HG03097 (cell line): ENCODE data around the gene KDM5B.
A peak's percentile ranks its signal among the peaks of the same experiment; 100 is the strongest.
"Not testable (repeated sequence)": the region's sequence is repeated elsewhere in the genome, so short reads cannot be mapped to it uniquely, and the experiment has no call there.

Experiments used
- ATAC-seq: cut with Tn5 transposase; IDR thresholded peaks from one replicate; pipeline ENCODE4 v1.9.1; 2021; ENCODE audit not compliant: unreplicated experiment, low FRiP score

KDM5B gene

DNA sequence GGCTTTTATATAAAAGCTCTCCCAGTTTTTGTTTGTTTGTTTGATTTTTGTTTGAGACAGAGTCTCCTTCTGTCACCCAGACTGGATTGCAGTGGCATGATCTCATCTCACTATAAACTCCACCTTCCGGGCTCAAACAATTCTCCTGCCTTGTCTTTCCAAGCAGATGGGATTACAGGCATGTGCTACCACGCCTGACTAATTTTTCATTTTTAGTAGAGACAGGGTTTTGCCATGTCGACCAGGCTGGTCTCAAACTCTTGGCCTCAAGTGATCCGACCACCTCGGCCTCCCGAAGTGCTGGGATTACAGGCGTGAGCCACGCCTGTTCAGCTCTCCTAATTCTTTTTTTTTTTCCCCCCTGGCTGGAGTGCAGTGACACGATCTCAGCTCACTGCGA lies 6.9 kb upstream of the KDM5B start:
- no peak for ATAC-seq

- no peak for ATAC-seq
These were observed 4.2 kb upstream of the KDM5B start for GRCh38 chr1:202812176-202813026.

- no peak for ATAC-seq
These were observed 3.3 kb upstream of the KDM5B start for GRCh38 chr1:202811296-202812175.

GRCh38 chr1:202810615-202811295 lies 2.5 kb upstream of the KDM5B start, which contains the start of gene PCAT6:
PCAT6 (plus strand) TSS chr1:202810954.
- ATAC-seq = peak; percentile 55

- no peak for ATAC-seq
These were observed 2.0 kb upstream of the KDM5B start for GRCh38 chr1:202810193-202810614.

GRCh38 chr1:202809597-202810159 lies 1.5 kb upstream of the KDM5B start:
- ATAC-seq = no peak

- no peak for ATAC-seq
These were observed 733 bp downstream of the KDM5B start for GRCh38 chr1:202807451-202807925.

DNA sequence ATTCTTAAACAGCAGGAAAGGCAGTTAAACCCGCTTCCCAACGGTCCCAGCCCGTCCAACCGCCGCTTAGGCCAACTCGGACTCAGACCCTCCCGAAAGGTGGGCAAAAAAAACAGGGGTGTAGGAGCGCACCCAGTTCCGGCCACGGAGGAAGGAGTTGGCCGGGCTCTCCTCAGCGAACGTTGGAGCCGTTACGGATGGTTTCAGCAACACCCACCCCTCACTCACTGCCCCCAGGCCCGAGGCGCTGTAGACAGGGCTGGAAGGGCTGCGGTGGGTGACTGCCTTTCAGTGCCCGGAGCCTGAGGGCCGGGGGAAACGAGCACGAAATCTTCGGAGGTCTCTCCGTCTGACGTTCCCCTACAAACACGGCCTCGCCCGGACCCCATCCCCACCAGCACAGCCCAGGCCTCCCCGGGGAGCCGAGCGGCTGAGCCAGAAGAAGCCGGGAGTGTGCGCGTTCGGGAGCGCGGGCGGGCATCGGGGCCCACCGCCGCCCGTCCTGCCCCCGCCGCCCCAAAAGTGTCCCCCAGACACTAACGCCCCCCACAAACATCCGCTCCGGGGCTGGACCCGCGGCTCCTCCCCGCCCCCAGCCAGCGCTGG lies 1.3 kb downstream of the KDM5B start:
- ATAC-seq = no peak

GRCh38 chr1:202805886-202806844 lies 2.1 kb downstream of the KDM5B start:
- no peak for ATAC-seq

DNA sequence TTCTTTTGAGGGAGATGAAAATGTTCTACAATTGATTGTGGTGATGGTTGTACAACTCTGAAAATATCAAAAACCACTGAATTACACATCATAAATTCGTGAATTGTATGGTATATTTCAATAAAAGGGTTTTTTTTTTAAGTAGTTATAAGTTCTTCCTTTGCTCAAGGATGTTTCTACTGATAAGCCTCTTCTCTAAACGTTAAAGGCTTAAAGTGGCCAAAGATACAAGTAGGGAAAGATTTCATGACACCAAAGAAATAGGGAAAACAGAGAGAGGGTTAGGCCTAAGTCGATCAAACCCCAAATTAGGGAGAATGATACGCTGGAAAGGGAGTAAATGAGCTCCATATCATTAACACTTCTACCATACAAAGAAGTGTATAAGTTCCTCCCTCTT lies 4.1 kb downstream of the KDM5B start:
- no peak for ATAC-seq

DNA sequence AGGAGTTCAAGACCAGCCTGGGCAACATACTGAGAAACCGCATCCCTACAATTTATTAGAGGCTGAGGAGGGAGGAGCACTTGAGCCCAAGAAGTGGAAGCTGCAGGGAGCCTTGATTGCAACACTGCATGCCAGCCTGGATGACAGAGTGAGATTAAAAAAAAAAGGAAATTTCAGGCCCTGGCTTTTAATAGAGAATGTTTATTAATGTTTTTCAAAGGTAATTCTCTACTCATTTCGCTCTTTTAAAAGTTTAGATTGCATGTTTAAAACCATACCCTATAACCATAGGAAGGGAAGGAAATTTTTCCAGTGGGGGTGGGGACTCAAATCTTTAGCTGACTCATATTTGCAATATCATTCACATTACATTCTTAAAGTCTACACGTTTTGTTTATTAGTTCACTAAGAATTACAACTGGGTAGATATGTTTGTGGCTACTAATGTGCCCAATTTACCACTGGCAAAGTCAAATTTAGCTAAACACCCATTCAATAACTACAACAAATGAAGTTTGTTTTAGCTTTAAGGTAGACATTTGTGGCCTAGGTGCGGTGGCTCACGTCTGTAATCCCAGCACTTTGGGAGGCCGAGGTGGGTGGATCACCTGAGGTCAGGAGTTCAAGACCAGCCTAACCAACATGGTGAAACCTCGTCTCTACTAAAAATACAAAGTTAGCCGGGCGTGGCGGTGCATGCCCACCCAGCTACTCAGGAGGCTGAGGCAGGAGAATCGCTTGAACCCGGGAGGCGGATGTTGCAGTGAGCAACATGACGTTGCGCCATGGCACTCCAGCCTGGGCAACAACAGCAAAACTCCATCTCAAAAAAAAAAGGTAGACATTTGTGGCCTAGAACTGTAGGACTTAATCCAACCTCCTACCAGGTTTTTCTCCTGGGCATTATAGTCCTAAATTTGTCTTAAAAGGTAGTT lies 5.0 kb downstream of the KDM5B start:
- ATAC-seq = no peak

GRCh38 chr1:202802034-202802433 lies 6.2 kb downstream of the KDM5B start:
- no peak for ATAC-seq

DNA sequence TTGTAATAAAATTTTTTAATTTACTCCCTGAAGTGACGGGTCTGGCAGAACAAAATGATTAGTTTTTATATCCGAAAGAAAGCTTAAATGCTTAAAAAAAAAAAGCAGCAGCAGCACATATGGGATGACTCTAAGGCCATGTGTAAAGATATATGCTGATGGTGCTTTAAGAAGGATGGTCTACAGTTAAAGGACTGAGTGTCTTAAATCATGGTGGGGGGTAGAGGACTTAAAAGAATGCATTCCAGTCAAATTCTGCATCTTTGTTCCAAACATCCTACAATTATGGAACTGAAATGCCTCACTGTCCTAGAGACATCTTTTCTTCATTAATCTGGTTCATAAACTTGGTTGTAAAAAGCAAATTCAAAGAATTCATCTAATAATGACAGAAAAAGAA lies 7.0 kb downstream of the KDM5B start:
- no peak for ATAC-seq

GRCh38 chr1:202800742-202801141 lies 7.5 kb downstream of the KDM5B start:
- ATAC-seq = no peak

- ATAC-seq = no peak
These were observed 9.4 kb downstream of the KDM5B start for GRCh38 chr1:202798792-202799331.

DNA sequence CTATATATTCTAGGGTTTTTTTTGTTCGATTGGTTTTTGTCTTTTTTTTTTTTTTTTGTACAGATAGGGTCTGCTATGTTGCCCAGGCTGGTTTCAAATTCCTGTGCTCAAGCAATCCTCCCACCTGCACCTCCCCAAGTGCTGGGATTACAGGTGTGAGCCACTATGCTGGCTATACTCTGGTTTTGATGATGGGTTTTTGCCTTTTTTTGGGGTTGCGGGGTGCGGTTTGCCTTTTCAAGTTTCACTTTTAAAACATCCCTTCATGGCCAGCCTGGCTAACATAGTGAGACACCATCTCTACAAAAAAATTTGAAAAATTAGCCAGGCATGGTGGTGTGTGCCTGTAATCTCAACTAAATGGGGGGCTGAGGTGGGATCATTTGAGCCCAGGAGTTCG lies 10.0 kb downstream of the KDM5B start:
- ATAC-seq = no peak

- no peak for ATAC-seq
These were observed 11.6 kb downstream of the KDM5B start for GRCh38 chr1:202796670-202797069.

GRCh38 chr1:202794931-202795330 lies 13.3 kb downstream of the KDM5B start:
- not testable (repeated sequence) for ATAC-seq
